GM19239 (cell line): ENCODE results near the gene INSYN2B.

ENCODE experiments used
- DNase-seq: peaks from one replicate; pipeline ENCODE4 v3.0.0; 2011; ENCODE audit warnings: low spot score; ENCODE audit not compliant: insufficient read length
- FAIRE-seq: peaks from 2 replicates; lab custom pipeline; 2011; peaks lifted over from hg19 to GRCh38; lab: Jason Lieb, UNC

The INSYN2B gene

DNA sequence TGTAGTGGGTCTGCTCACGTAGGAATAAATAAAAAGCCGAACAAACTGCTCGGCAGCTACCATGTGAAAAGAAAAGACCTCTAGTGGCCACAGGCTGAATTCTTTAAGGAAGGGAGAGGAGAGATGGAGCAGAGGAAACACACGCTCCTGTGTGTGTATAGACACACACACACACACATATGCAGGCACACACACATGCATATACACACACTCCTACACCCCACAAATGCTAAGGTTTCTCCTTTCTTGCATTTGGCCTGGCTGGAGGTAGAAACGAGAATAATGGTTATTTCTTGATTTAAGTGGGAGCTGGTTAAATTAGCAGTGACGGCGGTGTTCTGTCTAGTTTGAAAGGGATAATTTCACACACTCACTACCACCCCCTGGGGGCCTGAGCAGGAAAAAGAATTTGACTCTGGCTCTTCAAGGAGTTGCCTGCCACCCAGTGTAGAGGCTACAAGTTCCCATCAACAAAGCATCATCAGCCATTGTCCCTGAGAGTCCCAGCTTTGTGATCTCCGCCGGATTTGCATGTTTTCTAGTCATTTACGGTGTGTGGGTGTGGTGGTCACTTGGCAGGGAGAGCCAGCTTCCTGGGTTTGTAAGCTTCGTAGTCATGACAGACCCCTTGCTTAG is at the start of gene INSYN2B:
Gene INSYN2B (minus strand): TSS at position 78 of the 636 bp plus-strand sequence. CDS start 96,597 bp downstream, outside the sequence.
- FAIRE-seq: no peak
- peak; percentile 16 for DNase-seq

DNA sequence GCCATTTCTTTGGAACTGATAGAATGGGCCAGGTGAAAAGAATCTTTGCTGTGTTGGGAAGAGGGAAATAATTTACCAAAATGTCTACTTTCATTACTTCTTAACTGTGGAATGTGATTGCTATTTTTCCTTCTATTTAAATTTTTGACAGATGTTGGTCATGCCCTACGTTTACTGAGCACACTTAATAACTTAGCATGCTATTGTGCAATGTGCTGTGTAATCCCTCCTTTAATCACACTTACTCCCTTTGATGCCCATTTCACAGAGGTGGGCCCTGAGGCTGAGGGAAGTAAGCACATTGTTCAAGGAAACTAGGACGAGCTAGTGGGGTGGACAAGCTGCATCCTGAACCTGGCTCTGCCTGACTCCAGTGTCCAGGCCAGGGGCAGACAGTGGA is 47.8 kb upstream of the INSYN2B start:
- FAIRE-seq (no peak), DNase-seq (no peak)

DNA sequence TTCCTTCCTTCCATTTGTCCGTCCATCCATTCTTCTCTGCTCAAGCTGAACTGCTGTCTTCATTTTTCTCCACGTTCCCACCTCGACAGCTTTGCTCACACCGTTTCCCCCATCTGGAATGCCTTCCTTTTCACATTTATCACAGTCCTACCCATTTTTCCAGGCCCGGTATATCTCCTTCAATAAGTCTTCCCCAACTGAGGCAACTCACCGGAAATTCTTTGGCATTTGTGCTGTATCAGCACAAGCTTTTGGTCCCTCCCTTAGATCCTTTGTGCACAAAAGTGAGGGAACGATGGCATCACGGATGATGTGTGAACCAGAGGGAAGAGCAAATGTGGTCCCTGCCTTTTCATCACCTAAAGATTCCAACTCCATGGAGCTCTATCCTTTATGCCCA is 45.6 kb upstream of the INSYN2B start:
- no peak for FAIRE-seq
- DNase-seq: no peak

DNA sequence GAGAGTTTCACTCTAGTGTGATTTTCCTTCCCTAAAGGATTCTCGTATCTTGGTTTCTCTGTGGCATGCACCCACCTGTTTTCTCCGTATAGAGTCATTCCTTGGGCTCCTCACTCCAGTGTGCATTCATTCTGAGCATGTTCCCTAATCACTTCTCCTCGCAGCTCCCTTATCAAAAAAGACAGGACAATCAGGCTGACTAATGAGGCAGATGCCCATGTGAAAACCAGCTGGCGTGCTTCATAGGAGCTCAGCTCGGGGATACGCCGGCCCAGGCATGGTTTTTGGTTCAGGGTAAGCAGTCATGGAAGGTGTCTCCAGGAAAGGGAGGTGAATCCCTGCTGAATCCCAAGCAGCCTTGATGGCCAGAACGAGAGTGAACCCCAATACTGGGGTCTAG is 41.2 kb upstream of the INSYN2B start:
- DNase-seq: no peak
- FAIRE-seq: no peak

DNA sequence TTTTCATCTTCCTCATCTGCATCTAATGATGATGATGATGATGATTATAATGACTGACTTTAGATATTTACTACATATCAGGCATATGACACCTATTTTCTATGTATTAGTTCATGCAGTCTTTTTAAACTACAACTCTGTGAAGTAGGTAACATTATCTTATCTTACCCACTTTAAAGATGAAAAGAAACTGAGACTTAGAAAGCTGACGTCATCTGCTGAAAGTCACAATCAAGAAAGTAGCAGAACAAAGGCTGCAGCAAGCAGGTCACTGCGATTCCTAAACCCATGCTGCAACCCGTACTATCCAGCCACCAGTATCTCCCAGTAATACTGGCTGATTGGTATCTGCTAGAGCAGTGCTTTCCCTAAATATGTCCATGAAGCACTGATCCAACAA is 40.1 kb upstream of the INSYN2B start:
- FAIRE-seq: peak; percentile 14
- DNase-seq: no peak

DNA sequence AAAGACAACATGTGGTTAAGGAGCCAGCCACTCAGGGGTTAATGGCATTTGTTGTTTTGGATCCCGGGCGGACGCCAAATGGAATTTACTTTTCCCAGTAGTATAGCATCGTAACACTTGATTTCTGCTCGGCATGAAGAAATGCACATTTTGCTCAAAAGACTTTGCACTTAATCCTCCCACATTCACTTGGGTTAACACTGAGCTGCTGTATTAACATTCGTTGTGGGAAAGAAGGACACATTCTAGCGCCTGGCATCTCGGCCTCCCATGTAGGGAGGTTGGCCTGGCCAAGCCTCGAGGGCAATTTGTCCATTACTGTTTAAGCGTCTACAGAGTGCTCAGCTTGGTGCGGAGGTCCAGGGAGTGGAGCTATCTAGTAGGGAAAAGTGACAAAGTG is 32.3 kb upstream of the INSYN2B start:
- no peak for DNase-seq
- no peak for FAIRE-seq

DNA sequence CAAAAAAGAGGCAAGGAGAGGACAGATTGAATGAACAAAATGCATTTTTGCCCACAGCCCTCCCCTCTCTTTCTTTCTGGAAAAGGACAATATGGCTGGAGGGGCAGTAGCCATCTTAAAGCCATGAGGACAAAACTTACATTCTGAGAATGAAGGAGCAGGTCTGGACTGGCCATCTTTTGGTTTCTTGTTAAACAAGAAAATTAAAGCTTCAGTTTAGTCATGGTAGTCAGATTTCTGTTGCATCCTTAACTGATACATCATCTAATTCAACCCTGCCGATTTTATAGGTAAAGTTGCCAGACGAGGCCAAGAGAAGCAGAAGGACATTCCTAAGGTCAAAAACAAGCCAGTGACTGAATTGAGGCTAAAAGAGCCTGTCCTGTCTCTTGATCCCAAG is 31.5 kb upstream of the INSYN2B start:
- FAIRE-seq (no peak), DNase-seq (no peak)

DNA sequence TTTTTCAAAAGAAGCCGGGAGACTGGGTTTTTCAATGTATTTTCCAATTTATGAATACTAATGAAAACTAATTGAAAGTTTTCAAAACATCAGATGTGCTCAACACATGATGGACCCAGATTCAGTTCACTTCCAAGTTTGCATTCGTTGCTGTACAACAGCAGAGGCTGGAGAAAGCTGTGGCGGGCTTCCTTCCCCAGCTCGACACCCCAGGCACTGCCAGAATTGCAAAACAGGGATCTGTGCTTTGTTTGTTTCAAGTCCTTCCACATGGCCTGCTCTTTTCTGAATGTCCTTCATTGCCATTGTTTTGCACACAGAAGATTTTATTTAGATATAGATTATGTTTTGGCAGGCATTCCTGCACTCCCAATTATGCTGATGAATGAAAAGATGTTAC is 30.3 kb upstream of the INSYN2B start:
- no peak for DNase-seq
- no peak for FAIRE-seq

DNA sequence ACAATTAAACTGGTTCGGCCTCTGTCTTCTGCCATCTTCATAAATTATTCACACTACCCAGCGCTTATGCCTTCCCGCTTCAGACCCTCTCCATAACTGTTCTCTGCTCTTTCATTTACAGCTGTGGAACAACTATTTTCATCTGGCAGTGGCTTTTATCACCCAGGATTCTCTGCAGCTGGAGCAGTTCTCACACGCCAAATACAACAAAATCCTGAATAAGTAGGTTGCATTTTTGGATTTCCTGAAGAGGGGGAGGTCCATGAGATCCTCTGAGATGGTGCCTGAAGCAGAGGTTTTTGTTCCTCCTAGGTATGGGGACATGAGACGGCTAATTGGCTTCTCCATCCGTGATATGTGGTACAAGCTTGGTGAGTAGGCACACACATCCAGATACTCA is 28.1 kb upstream of the INSYN2B start:
- DNase-seq: no peak
- no peak for FAIRE-seq

DNA sequence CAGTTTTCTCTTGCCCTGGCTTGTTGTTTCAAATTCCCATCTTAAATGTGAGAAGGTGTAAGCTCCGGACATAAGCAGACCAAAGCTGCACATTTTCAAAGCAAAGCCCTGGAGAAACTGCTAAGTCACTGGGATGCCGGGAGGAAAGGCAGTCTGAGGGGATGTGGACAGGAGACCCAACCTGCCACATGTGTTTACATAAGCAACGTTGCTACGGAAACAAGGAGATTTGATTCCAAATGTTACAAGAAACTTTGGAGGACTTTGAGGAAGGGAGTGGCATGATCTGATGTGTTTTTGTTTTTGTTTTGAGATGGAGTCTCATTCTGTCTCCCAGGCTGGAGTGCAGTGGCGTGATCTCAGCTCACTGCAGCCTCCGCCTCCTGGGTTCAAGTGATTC is 25.7 kb upstream of the INSYN2B start:
- no peak for DNase-seq
- FAIRE-seq: no peak

DNA sequence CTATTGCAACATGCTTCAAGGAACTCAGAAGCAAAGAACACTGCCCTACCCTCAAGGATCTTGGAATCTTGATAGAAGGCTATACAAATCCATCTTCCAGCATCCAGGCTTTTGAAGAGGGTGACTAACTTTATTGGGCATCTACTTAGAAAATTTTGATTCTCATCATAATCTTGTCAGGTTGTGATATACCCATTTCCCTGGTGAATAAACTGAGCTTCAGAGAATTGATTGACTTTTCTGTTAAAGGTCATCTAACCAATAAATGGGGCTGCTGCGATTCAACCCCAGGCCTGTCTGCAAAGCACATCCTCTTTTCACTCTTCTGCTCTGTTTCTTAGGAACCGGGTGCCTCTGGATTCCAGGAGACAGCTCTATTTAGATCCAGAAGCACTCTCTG is 19.9 kb upstream of the INSYN2B start:
- no peak for DNase-seq
- FAIRE-seq: no peak

DNA sequence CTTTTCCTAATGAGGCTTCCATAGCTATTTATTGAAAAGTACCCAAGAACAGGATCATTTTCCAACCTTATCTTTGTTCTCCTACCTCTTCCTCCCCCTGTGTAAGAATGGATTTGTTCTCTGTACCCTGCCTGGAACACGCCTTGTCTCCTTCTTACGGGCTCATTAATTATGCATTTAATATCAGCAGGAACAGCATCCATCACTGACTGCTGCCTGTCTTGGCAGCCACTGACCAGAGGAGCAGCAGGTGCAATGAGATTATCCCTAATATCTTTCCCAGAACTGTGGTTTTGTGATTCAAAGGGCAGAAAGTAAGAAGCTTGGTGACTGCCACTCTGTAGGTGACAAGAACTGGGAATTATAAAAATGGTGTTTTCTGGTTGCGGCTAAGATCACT is 19.3 kb upstream of the INSYN2B start:
- FAIRE-seq: no peak

DNA sequence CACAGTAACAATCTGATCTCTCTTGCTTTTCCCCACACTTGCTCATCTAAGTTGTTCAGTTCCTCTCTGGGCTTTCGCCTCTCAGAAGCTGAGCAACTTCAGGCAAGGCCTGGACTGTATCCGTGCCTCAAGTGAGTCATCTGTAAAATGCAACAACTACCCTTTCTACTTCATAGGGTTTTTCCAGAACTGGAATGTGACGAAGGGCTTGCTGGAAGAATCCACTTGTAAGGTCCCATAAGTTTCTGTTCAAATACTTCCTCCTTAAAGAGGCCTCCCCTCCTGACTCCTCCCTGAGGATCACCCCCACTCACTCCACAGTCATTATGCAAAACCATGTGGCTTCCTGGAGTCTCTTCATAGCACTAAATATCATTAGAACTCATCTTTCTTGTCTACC is 17.5 kb upstream of the INSYN2B start:
- no peak for DNase-seq
- FAIRE-seq: no peak

More for the DNA sequence above, 19.3 kb upstream of the INSYN2B start:
- DNase-seq: no peak

DNA sequence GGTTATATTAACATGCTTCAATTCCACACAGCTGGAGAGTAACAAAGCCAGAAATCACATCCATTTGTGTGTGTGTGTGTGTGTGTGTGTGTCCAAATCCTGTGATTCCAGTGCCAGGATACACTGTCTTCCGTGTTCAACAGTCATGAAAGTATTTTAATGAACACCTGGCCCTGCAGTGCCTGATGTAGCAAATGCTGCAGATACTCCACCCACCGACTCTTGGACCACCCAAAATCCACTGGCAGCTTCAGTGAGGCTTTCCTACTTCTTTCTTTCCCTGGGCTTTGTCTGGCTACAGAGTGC is 13.1 kb upstream of the INSYN2B start:
- DNase-seq (no peak), FAIRE-seq (no peak)

DNA sequence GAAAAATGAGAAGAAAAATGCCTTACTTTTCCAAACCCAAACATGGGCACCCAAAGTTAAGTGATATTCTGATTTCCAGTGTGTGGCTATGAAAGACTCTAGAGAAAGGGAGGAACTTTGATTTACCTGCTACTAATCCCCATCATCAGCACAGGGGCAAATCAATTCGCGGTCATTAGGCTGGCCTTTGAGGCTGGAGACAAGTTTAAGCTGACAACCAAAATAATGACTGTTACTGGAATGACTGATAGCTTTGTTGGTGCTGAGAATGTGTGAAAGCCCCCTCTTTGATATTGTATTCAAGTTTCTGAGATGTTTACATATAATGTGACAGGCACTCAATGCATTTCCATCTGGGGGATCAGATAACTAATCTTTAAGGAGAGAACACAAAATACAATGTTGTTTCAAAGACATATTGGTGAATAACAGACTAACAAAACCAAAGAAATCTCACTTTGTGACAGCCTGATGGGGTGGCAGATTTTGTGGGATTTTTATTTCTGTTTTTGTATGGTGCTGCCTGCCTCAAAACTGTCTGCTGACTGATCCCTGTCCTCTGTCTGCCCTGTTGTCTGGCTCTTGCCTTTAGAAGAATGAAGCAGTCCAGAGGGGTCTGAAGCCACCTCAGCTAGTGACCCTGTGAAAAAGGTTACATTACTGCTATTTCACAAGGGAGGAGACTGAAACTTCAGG is 12.6 kb upstream of the INSYN2B start:
- no peak for FAIRE-seq
- no peak for DNase-seq

DNA sequence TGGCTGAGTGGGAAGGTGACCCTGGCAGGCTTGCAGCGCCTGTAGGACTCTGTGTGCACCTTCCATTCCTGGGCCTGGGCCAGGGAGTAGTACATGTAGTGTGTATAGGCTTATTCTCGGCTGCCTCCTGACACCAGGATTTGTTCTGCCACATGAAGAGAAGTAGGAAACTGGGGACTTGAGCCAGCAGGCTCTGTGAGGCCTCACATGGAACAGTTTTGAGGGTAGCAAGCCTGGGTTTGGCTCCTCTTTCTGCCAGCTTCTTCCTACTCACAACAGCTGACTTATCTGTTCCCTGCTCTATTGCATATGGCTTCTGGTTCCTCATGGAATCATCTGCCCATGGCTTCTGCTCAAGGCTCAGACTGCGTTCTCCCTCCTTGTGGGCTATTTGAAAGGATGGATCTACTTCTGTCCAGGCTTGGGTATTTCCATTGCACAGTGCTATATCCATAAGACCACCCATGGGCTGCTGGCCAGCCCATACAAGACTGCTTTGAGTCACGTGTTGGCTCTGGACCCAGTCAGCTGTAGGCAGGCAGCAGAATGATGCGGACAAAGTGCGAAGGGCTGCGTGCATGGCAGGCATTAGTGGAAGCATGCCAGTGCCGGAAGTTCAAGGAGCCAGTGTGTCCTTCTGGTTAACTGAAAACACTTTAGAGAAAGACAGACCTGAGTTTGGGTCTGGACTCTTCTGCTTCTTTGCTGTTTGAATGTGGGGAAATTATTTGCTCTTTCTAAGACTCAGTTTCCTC is 11.0 kb upstream of the INSYN2B start:
- DNase-seq (no peak), FAIRE-seq (no peak)

DNA sequence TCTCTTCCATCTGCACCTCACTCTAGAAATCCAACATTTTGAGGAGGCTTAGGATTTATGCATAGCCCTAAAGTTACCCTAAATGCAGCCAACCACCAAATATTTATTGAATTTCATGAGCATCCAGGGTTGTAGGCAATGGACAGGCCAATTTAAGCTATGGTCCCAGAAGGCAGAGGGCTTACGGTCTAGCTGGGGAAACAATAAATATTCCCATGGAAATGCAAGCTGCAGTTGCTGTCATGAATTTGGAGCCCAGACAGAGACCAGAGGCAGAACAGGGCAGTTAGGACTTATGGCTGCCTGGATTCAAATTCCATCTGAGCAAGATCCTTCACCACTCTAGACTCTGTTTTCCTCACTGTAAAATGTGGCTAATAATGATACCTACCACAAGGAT is 9.1 kb upstream of the INSYN2B start:
- FAIRE-seq (no peak), DNase-seq (no peak)

DNA sequence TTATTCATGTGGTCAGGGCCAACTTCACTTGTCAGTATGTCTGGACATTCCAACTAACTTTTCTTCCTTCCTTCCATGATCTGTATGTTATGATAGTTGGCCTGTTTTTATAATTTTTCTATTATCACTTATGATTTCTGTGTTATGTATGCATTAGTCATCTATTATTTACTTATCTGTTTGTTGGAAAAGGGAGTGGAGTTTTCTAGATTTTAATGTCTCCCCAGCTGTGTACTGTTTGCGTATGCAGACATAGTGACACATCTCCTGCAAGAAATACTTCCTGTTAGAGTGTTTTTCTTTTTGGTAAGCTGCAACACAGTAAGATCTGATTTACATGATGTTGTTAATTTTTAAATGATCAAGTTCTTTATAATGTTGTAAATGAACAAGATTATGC is 8.7 kb upstream of the INSYN2B start:
- FAIRE-seq (no peak), DNase-seq (no peak)

DNA sequence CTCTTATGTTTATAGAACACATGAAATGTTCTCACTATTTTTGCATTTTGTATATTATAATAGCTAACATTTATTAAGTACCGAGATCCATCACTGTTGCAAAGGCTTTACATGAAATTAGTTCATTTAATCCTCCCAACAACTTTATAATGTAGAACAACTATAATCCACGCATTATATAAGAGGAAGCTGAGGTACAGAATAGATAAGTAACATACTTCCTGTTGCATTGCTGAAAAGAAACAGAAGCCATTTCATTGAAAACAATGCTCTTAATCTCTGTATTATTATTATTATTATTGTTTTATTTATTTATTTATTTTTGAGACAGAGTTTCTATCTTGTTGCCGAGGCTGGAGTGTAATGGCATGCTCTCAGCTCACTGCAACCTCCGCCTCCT is 7.9 kb upstream of the INSYN2B start:
- no peak for FAIRE-seq
- no peak for DNase-seq

DNA sequence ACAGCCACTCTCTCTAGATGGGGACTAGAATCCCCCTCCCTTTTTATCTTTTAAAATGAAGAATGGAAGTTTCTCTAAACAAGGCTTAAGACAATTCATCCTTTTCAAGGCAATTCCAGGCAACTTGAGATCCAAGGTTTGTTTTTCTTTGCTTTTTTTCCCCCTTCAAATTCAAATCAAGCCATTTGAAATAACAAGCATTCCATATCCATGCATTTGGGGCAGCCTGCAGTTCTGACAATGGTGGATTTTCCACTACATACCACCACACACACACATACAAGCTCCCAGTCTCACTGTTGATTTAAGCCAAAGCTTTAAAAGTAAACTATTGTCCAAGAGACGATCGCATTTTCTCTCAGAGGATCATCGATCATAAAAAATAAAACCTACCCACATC is 424 bp downstream of the INSYN2B start:
- FAIRE-seq (no peak), DNase-seq (no peak)

DNA sequence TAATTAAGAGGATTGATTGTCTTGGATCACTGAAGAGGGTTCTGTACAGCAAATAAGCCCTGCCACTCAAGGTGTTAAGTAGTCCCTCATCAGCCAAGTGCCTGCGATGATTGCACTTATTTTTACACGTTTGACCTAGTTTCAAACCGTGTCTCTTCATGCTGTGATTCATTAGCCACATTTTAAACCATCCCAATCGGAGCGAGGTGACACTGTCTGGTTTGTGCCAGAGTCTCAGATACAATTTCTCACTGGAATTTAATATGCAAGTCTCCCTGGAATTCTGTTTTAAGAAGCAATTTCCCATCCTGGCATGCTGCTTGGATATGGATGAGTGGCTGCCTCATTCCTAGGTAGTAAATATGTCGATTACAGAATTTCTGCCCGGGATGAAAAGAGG is 1.6 kb downstream of the INSYN2B start:
- FAIRE-seq: no peak
- DNase-seq: no peak
